HG03196 (cell line): Measurements from ENCODE around the gene L3MBTL1.

Experiments used
- ATAC-seq: cut with Tn5 transposase; IDR thresholded peaks from one replicate; pipeline ENCODE4 v1.9.1; 2021; ENCODE audit not compliant: unreplicated experiment

L3MBTL1 gene

GRCh38 chr20:43507150-43508080 is at the start of gene L3MBTL1:
L3MBTL1 (plus strand) TSS chr20:43507697; CDS start chr20:43513504, 5,807 bp downstream.
- ATAC-seq, result no peak

GRCh38 chr20:43458422-43458924 is 49.0 kb upstream of the L3MBTL1 start:
- ATAC-seq, result no peak

GRCh38 chr20:43459022-43459942 is 48.2 kb upstream of the L3MBTL1 start:
- ATAC-seq, result no peak

- no peak for ATAC-seq
These were observed 47.2 kb upstream of the L3MBTL1 start for GRCh38 chr20:43460172-43460829.

DNA sequence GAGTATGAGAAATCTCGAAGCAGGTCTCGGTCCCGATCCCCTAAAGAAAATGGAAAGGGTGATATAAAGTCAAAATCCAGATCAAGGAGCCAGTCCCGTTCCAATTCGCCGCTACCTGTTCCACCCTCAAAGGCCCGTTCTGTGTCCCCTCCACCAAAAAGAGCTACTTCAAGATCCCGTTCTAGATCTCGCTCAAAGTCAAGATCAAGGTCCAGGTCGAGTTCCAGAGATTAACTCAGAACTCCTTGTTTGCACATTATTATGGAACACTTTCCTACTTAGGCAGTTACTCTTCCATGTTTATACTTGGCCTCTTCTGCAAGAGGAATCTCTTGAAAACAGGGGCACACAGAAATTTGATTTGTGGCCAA is 46.7 kb upstream of the L3MBTL1 start:
- ATAC-seq, result no peak

- no peak for ATAC-seq
These were observed 45.4 kb upstream of the L3MBTL1 start for GRCh38 chr20:43461894-43462659.

GRCh38 chr20:43462660-43463526 is 44.6 kb upstream of the L3MBTL1 start:
- no peak for ATAC-seq

DNA sequence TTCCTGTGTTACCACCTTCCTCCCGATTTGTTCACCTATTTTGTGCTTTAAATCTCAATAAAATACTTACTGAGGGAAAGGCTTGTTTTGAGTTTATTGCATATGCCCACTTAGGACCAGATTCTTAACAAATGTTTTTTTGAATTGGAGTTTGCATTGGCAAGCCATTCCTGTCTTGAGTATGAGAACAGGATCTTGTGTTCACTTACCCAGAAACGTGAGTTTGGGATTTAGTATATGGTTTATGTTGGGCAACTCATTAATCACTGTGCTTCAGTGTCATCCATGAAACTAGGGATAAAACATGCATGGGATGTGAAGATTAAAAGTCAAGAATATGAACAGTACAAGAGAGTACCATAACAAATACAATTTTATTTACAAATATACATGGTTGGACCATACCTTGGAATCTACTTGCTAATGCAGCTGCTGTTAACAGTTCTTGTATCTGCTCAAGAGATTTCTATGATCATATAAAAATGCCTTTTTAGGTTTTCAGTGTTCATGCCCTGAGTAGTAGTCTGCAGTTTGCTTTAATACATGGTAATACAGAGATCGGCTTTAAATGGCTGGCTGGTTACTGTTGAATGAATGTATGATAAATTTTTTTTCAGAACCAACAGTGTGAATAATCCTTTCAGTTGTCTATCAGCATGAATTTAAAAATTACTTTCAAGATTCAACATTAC is 43.8 kb upstream of the L3MBTL1 start:
- ATAC-seq, result no peak

GRCh38 chr20:43464219-43464790 is 43.2 kb upstream of the L3MBTL1 start:
- ATAC-seq, result no peak

DNA sequence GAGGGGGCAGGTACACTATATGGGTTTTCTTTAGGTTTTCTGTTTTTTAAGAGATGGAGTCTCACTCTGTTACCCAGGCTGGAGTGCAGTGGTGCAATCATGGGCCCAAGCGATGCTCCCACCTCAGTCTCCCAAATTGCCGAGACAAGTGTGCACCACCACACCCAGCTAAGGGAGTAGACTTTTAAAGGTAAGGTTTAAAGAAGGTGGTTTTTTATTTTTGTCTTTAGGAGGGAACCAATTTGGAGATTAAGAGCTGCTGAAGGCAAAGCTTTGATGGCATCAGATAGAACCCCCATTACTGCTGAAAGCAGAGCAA is 41.9 kb upstream of the L3MBTL1 start:
- no peak for ATAC-seq

GRCh38 chr20:43467589-43467988 is 39.9 kb upstream of the L3MBTL1 start:
- ATAC-seq, result no peak

DNA sequence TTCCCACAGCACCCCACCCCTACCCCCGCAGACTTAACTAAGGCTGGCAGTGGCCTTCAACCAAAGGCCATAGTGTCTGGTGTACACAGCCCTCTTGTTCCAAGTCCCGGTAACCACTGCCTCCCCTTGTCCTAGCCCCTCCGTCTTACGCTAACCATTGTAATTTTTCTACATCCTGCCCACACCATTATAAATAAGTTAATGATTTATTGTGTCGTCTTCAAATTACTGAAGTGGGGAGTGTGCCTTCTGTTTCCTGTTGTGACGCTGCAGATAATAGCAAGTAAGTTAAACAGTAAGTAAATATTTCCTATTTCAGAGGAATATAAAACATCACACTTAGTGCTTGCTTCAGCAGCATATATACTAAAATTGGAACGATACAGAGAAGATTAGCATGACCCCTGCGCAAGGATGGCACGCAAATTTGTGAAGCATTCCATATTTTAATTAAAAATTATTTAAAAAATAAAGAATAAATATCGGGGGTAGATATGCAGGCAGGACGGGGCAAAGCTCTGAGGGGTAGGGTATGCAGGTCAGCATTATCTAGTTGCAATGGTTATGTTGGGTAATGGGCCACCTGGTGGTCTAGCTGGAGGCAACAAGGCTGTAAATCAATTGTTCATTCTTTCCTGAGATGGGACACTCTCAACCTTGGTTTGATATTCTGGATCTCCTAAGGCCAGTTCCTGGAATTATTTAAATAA is 34.7 kb upstream of the L3MBTL1 start:
- ATAC-seq, result no peak

DNA sequence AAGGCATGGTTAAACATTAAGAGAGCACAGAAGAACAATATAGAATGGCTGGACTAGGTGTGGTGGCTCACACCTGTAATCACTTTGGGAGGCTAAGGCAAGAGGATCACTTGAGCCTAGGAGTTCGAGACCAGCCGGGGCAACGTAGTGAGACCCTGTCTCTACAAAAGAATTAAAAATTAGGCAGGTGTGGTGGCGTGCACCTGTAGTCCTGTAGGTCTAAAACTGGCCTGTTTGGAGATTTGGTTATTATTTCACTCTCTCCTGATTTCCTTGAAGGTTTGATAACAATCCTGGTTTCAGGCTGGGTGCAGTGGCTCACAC is 34.2 kb upstream of the L3MBTL1 start:
- no peak for ATAC-seq

DNA sequence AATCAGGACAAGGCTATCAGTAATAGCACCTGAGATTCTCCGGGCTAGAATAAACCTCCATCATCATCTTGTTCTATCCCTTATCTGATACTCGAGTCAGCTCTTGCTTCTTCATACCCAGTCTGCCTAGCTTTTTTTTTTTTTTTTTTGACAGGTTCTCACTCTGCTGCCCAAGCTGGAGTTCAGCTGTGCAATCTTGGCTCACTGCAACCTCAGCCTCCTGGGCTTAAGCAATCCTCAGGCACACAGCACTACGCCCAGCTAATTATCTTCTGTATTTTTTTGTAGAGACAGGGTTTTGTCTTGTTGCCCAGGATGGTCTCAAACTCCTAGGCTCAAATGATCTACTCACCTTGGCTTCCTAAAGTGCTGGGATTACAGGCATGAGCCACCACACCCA is 30.3 kb upstream of the L3MBTL1 start:
- ATAC-seq, result no peak

- ATAC-seq, result no peak
These were observed 29.9 kb upstream of the L3MBTL1 start for GRCh38 chr20:43477619-43478018.

- ATAC-seq, result no peak
These were observed 17.5 kb upstream of the L3MBTL1 start for GRCh38 chr20:43490038-43490437.

GRCh38 chr20:43492101-43492500 is 15.4 kb upstream of the L3MBTL1 start:
- no peak for ATAC-seq

DNA sequence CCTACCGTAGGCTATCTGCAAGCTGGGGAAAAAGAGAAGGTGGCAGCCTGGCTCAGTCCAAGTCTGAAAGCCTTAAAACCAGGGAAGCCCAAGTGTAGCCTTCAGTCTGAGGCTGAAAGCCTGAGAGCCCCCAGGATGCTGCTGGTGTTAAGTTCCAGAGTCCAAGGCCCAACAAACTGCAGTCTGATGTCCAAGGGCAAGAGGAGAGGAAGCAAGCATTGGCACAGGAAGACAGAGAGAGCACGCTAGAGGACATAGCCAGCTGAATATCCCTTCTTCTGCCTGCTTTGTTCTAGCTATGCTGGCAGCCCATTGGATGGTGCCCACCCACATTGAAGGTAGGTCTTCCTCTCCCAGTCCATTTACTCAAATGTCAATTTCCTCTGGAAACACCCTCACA is 12.1 kb upstream of the L3MBTL1 start:
- ATAC-seq, result no peak
